Measurements from ENCODE around the gene COL18A1. TPM values are rescaled to one million over a fixed set of nuclear protein-coding genes. Genes with fewer than 3 reads are reported as not detected.

The COL18A1 gene
- total and polyA plus RNA-seq, 4 donors, result 62.5 to 309 (median 95.0) TPM

- H3K36me3 ChIP-seq (ENCODE audit: control insufficient read depth, insufficient read depth, low read length), result peaks cover 78% of the 10 kb centered on the region
- WGBS (ENCODE audit: insufficient coverage), result 95% methylated on average over 23 of the region's 27 CpGs
- no peak for DNase-seq (ENCODE audit: low read depth in 4 of 6, low spot score in 6 of 6)
- no peak overlapping the region for H3K4me3 ChIP-seq (ENCODE audit: low read depth, low read length)
- no peaks in the 10 kb centered on the region for H3K9me3 ChIP-seq (ENCODE audit: control insufficient read depth, insufficient read depth, low read length)
- H3K27me3 ChIP-seq (ENCODE audit: control insufficient read depth, insufficient read depth, low read length), result no peaks in the 10 kb centered on the region
- no peak overlapping the region for H3K27ac ChIP-seq (ENCODE audit: low read depth, low read length)
- peaks cover 64% of the 10 kb centered on the region for H3K4me1 ChIP-seq (ENCODE audit: control insufficient read depth, insufficient read depth, low read length)
Measured at GRCh38 chr21:45537746-45538291, 132.9 kb downstream of the COL18A1 start.

- H3K4me3 ChIP-seq (ENCODE audit: low read depth, low read length), result no peak overlapping the region
- H3K9me3 ChIP-seq (ENCODE audit: control insufficient read depth, insufficient read depth, low read length), result no peaks in the 10 kb centered on the region
- H3K36me3 ChIP-seq (ENCODE audit: control insufficient read depth, insufficient read depth, low read length), result peaks cover 71% of the 10 kb centered on the region
- H3K27ac ChIP-seq (ENCODE audit: low read depth, low read length), result no peak overlapping the region
- WGBS (ENCODE audit: insufficient coverage), result 94% methylated on average over 31 of the region's 31 CpGs
- no peaks in the 10 kb centered on the region for H3K27me3 ChIP-seq (ENCODE audit: control insufficient read depth, insufficient read depth, low read length)
- DNase-seq (ENCODE audit: low read depth in 4 of 6, low spot score in 6 of 6), result no peak
- peaks cover 64% of the 10 kb centered on the region for H3K4me1 ChIP-seq (ENCODE audit: control insufficient read depth, insufficient read depth, low read length)
Measured at GRCh38 chr21:45538381-45539045, 133.5 kb downstream of the COL18A1 start.

GRCh38 chr21:45539046-45539795 lies 134.3 kb downstream of the COL18A1 start:
- H3K27ac ChIP-seq (ENCODE audit: low read depth, low read length), result no peak overlapping the region
- no peaks in the 10 kb centered on the region for H3K9me3 ChIP-seq (ENCODE audit: control insufficient read depth, insufficient read depth, low read length)
- no peak overlapping the region for H3K4me3 ChIP-seq (ENCODE audit: low read depth, low read length)
- H3K36me3 ChIP-seq (ENCODE audit: control insufficient read depth, insufficient read depth, low read length), result peaks cover 67% of the 10 kb centered on the region
- peaks cover 63% of the 10 kb centered on the region for H3K4me1 ChIP-seq (ENCODE audit: control insufficient read depth, insufficient read depth, low read length)
- no peak for DNase-seq (ENCODE audit: low read depth in 4 of 6, low spot score in 6 of 6)
- H3K27me3 ChIP-seq (ENCODE audit: control insufficient read depth, insufficient read depth, low read length), result no peaks in the 10 kb centered on the region
- WGBS (ENCODE audit: insufficient coverage), result 85% methylated on average over 15 of the region's 17 CpGs

DNA sequence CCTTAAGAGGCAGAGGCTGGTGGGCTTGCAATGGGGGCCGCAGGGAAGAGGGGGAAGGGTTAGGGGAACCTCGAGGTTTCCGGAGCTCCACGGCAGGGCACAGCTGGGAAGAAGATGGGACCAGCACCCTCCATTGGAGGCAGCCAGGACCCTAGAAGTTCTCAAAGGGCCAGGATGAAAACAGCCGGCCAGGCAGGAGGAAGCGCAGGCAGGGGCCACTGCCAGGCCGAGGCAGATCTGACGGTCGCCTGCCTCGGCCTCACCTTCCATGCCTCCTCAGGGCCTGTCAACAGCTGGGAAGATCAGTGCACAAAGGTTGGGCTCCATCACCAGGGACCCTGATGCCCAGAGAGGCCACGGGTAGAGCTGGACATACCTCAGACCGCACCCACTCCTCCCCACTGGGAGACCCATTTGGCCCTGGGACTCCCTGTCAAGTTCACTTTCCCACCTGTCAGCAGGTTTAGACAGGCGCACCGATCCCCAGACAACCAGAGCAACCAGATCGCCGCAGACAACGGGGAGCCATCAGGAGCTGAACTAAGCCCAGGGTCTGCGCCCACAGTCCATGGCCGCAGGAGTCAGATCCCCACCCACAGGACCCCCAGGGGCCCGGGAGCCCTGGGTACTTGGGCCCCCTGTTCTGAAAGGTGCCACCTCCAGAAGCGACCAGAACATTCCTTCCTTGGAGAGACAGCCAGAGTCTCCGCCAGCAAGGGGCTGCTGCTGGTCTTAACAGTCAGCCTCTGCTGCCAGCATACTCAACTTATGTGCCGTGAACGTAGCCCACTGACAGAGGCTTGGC lies 135.0 kb downstream of the COL18A1 start:
- Histone ChIP-seq H3K4me3 (ENCODE audit: low read depth, low read length) (no peak overlapping the region), H3K27me3 (ENCODE audit: control insufficient read depth, insufficient read depth, low read length) (no peaks in the 10 kb centered on the region), H3K9me3 (ENCODE audit: control insufficient read depth, insufficient read depth, low read length) (no peaks in the 10 kb centered on the region), H3K36me3 (ENCODE audit: control insufficient read depth, insufficient read depth, low read length) (peaks cover 59% of the 10 kb centered on the region), H3K27ac (ENCODE audit: low read depth, low read length) (no peak overlapping the region), H3K4me1 (ENCODE audit: control insufficient read depth, insufficient read depth, low read length) (peaks cover 56% of the 10 kb centered on the region)
- DNase-seq (ENCODE audit: low read depth in 4 of 6, low spot score in 6 of 6), result no peak
- WGBS (ENCODE audit: insufficient coverage), result 90% methylated on average over 24 of the region's 24 CpGs

DNA sequence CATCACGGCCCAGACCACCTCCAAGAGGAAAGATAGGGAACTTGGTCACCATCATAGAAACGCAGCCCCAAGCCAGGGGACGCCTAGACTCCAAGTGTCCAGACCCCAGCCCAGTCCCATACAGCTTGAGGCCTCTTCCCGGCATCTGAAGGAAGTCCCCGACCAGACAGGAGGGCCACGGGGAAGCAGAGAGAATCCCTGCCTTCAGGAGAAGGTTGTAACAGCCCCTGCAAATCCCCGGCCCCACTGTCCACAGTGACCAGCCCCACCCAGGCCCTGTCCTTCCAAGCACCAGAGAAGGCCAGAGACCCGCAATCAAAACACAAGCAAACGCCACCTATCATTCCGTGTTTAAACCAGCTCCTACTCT lies 135.6 kb downstream of the COL18A1 start:
- Histone ChIP-seq H3K9me3 (ENCODE audit: control insufficient read depth, insufficient read depth, low read length) (no peaks in the 10 kb centered on the region), H3K27me3 (ENCODE audit: control insufficient read depth, insufficient read depth, low read length) (no peaks in the 10 kb centered on the region), H3K4me1 (ENCODE audit: control insufficient read depth, insufficient read depth, low read length) (peaks cover 50% of the 10 kb centered on the region), H3K27ac (ENCODE audit: low read depth, low read length) (no peak overlapping the region), H3K4me3 (ENCODE audit: low read depth, low read length) (no peak overlapping the region), H3K36me3 (ENCODE audit: control insufficient read depth, insufficient read depth, low read length) (peaks cover 54% of the 10 kb centered on the region)
- DNase-seq (ENCODE audit: low read depth in 4 of 6, low spot score in 6 of 6), result no peak
- WGBS (ENCODE audit: insufficient coverage), result 87% methylated on average over 7 of the region's 10 CpGs

DNA sequence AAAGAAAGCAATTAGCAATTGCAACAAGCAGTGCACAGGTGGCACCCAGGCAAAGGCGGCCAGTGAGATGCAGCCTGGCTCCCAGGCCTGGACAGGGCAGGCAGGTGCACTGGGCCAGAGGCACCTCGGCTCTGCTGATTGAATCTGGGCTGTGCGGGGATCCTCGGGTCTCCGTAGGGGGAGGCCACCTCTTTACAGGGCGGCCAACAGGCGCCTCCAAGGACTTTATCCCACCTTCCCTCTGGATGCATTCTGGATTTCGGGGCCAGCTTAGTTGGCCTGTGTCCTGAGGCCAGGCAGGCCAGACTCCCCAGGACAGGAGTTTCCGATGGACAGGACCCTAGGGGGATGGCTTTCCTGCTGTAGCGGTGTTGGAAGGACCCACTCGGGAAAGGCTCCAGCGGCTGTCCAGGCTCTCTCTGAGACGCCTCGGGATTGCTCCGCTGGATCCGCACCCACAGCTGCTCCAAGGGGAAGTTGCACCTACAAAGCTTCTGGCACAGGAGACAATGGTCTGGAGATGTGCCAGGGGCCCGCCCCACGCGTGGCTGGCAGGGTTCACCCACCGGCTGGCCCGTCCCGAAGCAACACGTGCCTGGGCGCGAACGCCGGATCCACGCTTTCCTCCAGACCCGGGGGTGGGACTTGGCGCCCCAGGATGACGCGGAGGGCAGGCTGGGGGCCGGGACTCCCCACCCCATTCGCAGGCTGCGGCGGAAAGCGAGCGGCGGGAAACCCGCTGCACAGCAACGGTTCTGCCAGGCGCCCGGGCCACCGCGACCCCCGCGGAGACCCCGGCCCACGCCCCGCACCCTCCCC lies 136.5 kb downstream of the COL18A1 start:
- WGBS (ENCODE audit: insufficient coverage), result 8% methylated on average over 48 of the region's 50 CpGs
- H3K27ac ChIP-seq (ENCODE audit: low read depth, low read length), result no peak overlapping the region

GRCh38 chr21:45542242-45542666 lies 137.3 kb downstream of the COL18A1 start, which contains the start of gene SLC19A1:
Gene SLC19A1 (minus strand): TSS chr21:45542440. CDS start chr21:45537959, 4,481 bp downstream.
- no peaks in the 10 kb centered on the region for H3K27me3 ChIP-seq (ENCODE audit: control insufficient read depth, insufficient read depth, low read length)
- H3K27ac ChIP-seq (ENCODE audit: low read depth, low read length), result no peak within 1 kb of the TSS
- WGBS (ENCODE audit: insufficient coverage), result 0% methylated on average over 51 of the region's 59 CpGs
- peaks cover 37% of the 10 kb centered on the region for H3K4me1 ChIP-seq (ENCODE audit: control insufficient read depth, insufficient read depth, low read length)
- H3K4me3 ChIP-seq (ENCODE audit: low read depth, low read length), result peak within 1 kb of the TSS; percentile 48
- peaks cover 37% of the 10 kb centered on the region for H3K36me3 ChIP-seq (ENCODE audit: control insufficient read depth, insufficient read depth, low read length)
- H3K9me3 ChIP-seq (ENCODE audit: control insufficient read depth, insufficient read depth, low read length), result no peaks in the 10 kb centered on the region
- peak; percentile 41 to 90 (median 58) for DNase-seq (ENCODE audit: low read depth in 4 of 6, low spot score in 6 of 6)

More for the DNA sequence above, 136.5 kb downstream of the COL18A1 start:
- Histone ChIP-seq H3K4me1 (ENCODE audit: control insufficient read depth, insufficient read depth, low read length) (peaks cover 43% of the 10 kb centered on the region), H3K36me3 (ENCODE audit: control insufficient read depth, insufficient read depth, low read length) (peaks cover 45% of the 10 kb centered on the region), H3K4me3 (ENCODE audit: low read depth, low read length) (peak overlapping the region; percentile 48), H3K9me3 (ENCODE audit: control insufficient read depth, insufficient read depth, low read length) (no peaks in the 10 kb centered on the region), H3K27me3 (ENCODE audit: control insufficient read depth, insufficient read depth, low read length) (no peaks in the 10 kb centered on the region)
- peak in 2 of 6 donors; percentile 60 to 76 for DNase-seq (ENCODE audit: low read depth in 4 of 6, low spot score in 6 of 6)

- Histone ChIP-seq H3K27ac (ENCODE audit: low read depth, low read length) (no peak overlapping the region), H3K4me3 (ENCODE audit: low read depth, low read length) (peak overlapping the region; percentile 21), H3K9me3 (ENCODE audit: control insufficient read depth, insufficient read depth, low read length) (no peaks in the 10 kb centered on the region), H3K27me3 (ENCODE audit: control insufficient read depth, insufficient read depth, low read length) (no peaks in the 10 kb centered on the region), H3K36me3 (ENCODE audit: control insufficient read depth, insufficient read depth, low read length) (peaks cover 34% of the 10 kb centered on the region), H3K4me1 (ENCODE audit: control insufficient read depth, insufficient read depth, low read length) (peaks cover 37% of the 10 kb centered on the region)
- peak in 1 of 6 donors; percentile 15 for DNase-seq (ENCODE audit: low read depth in 4 of 6, low spot score in 6 of 6)
- 14% methylated on average over 48 of the region's 55 CpGs for WGBS (ENCODE audit: insufficient coverage)
Measured at GRCh38 chr21:45542667-45543370, 137.9 kb downstream of the COL18A1 start.

Measured in spinal cord (tissue), 10 donors.